Measurements from ENCODE around the gene ATP11C.
"Not testable (repeated sequence)": the region's sequence is repeated elsewhere in the genome, so short reads cannot be mapped to it uniquely, and the experiment has no call there.

ATP11C gene

GRCh38 chrX:139869796-139870195, 63.1 kb downstream of the ATP11C start:
- TF ChIP-seq CTCF (IDR thresholded peaks at IDR 0.05; ENCODE audit: insufficient read depth, low read depth, low read length, missing control alignments): no peak
- no peak for DNase-seq (ENCODE audit: low read depth)
- H3K4me3 ChIP-seq (ENCODE audit: low read depth, low read length): no peak overlapping the region

- no peak overlapping the region for H3K4me3 ChIP-seq (ENCODE audit: low read depth, low read length)
- no peak for DNase-seq (ENCODE audit: low read depth)
- TF ChIP-seq CTCF (IDR thresholded peaks at IDR 0.05; ENCODE audit: insufficient read depth, low read depth, low read length, missing control alignments): no peak
Measured at GRCh38 chrX:139864640-139865039, 68.2 kb downstream of the ATP11C start.

DNA sequence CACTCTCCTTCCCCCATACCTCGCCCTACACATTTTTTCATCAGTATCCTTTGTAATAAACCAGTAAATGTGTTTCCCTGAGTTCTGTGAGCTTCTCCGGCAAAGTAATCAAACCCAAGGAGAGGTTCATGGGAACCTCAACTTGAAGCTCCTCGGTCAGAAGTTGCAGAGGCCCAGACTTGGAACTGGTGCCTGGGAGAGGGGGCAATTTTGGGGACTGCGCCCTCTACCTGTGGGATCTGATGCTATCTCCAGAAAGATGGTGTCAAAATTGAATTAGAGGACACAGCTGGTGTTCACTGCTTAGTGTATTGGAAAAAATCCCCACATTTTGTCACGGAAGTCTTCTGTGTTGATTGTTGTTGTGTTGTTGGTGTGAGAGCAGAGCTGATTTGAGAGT, 70.6 kb downstream of the ATP11C start:
- TF ChIP-seq CTCF (IDR thresholded peaks at IDR 0.05; ENCODE audit: insufficient read depth, low read depth, low read length, missing control alignments): peak; percentile 13
- no peak for DNase-seq (ENCODE audit: low read depth)
- no peak overlapping the region for H3K4me3 ChIP-seq (ENCODE audit: low read depth, low read length)

DNA sequence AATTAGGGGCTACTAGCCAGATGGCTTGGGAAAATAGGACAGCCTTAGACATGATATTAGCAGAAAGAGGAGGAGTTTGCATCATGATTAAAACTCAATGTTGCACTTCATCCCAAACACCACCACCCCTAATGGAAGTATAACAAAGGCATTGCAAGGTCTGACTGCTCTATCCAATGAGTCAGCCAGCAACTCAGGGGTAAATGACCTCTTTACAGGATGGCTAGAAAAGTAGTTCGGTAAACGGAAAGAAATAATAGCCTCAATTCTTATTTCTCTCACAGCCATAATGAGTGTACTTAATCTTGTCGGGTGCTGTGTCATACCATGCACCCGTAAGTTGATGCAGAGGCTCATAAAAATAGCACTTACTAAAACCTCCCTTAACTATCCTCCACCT, 76.0 kb downstream of the ATP11C start:
- DNase-seq (ENCODE audit: low read depth): not testable (repeated sequence)

GRCh38 chrX:139851730-139852129, 81.1 kb downstream of the ATP11C start:
- TF ChIP-seq CTCF (IDR thresholded peaks at IDR 0.05; ENCODE audit: insufficient read depth, low read depth, low read length, missing control alignments): no peak
- no peak overlapping the region for H3K4me3 ChIP-seq (ENCODE audit: low read depth, low read length)
- DNase-seq (ENCODE audit: low read depth): no peak

More for the DNA sequence above, 76.0 kb downstream of the ATP11C start:
- H3K4me3 ChIP-seq (ENCODE audit: low read depth, low read length): not testable (repeated sequence)

GRCh38 chrX:139850968-139851367, 81.9 kb downstream of the ATP11C start:
- no peak overlapping the region for H3K4me3 ChIP-seq (ENCODE audit: low read depth, low read length)
- DNase-seq (ENCODE audit: low read depth): no peak
- TF ChIP-seq CTCF (IDR thresholded peaks at IDR 0.05; ENCODE audit: insufficient read depth, low read depth, low read length, missing control alignments): no peak

DNA sequence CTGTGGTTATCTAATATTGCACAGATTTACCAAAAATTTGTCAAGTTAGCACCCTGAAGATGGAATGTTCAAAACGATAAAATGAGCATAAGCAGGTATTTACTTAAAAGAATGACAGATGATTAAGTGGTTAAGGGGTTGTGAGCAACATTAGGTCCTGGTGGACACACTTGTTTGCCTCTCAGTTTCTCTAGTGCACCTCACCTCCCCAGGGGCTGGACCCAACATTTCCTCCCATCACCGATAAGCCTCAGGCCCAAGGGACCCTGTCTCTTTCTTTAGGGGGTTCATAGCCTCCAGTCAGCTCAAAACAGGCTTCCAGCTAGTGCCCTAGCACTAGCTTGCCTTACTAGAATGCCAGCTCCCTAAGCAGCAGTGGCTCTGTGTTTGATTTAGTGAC, 88.0 kb downstream of the ATP11C start:
- no peak for TF ChIP-seq CTCF (IDR thresholded peaks at IDR 0.05; ENCODE audit: insufficient read depth, low read depth, low read length, missing control alignments)
- no peak for DNase-seq (ENCODE audit: low read depth)
- no peak overlapping the region for H3K4me3 ChIP-seq (ENCODE audit: low read depth, low read length)
